Measurements from ENCODE around the gene MPV17L2. TPM values are rescaled to one million over a fixed set of nuclear protein-coding genes. Genes with fewer than 3 reads are reported as not detected.

MPV17L2 gene
- polyA plus RNA-seq, 2 donors: 7.4 to 12.0 TPM

GRCh38 chr19:18197941-18198340 is 4.9 kb downstream of the MPV17L2 start:
- Histone ChIP-seq H3K4me3 (ENCODE audit: low read depth in 1 of 2, low read length in 2 of 2) (no peak overlapping the region), H3K4me1 (ENCODE audit: control insufficient read depth in 2 of 2, insufficient read depth in 2 of 2, low read length in 1 of 2) (peaks cover 7 to 11% of the 10 kb centered on the region in 2 donors), H3K27ac (ENCODE audit: low read depth in 2 of 2, low read length in 1 of 2) (peak overlapping the region in 1 of 2 donors; percentile 16), H3K9me3 (ENCODE audit: control insufficient read depth in 2 of 2, insufficient read depth in 1 of 2, low read depth in 1 of 2, low read length in 1 of 2) (no peaks in the 10 kb centered on the region), H3K36me3 (ENCODE audit: control insufficient read depth in 2 of 2, insufficient read depth in 2 of 2, low read length in 1 of 2) (peaks cover 16 to 23% of the 10 kb centered on the region in 2 donors), H3K27me3 (ENCODE audit: control insufficient read depth in 1 of 2, insufficient read depth in 2 of 2, low read length in 2 of 2) (no peaks in the 10 kb centered on the region)
- WGBS, 2 donors: 64 to 69% methylated on average over 6 of the region's 6 CpGs

- H3K9me3 ChIP-seq (ENCODE audit: control insufficient read depth in 2 of 2, insufficient read depth in 1 of 2, low read depth in 1 of 2, low read length in 1 of 2): no peaks in the 10 kb centered on the region
- H3K27ac ChIP-seq (ENCODE audit: low read depth in 2 of 2, low read length in 1 of 2): no peak overlapping the region
- no peaks in the 10 kb centered on the region for H3K27me3 ChIP-seq (ENCODE audit: control insufficient read depth in 1 of 2, insufficient read depth in 2 of 2, low read length in 2 of 2)
- peaks cover 7 to 16% of the 10 kb centered on the region in 2 donors for H3K4me1 ChIP-seq (ENCODE audit: control insufficient read depth in 2 of 2, insufficient read depth in 2 of 2, low read length in 1 of 2)
- no peak overlapping the region for H3K4me3 ChIP-seq (ENCODE audit: low read depth in 1 of 2, low read length in 2 of 2)
- WGBS, 2 donors: 91 to 94% methylated on average over 6 of the region's 6 CpGs
- peaks cover 16 to 23% of the 10 kb centered on the region in 2 donors for H3K36me3 ChIP-seq (ENCODE audit: control insufficient read depth in 2 of 2, insufficient read depth in 2 of 2, low read length in 1 of 2)
These were observed 5.4 kb downstream of the MPV17L2 start for GRCh38 chr19:18198374-18198773.

- H3K4me3 ChIP-seq (ENCODE audit: low read depth in 1 of 2, low read length in 2 of 2): no peak overlapping the region
These were observed 9.4 kb downstream of the MPV17L2 start for GRCh38 chr19:18202397-18202777.

GRCh38 chr19:18202778-18203407 is 9.9 kb downstream of the MPV17L2 start:
- H3K4me1 ChIP-seq (ENCODE audit: control insufficient read depth in 2 of 2, insufficient read depth in 2 of 2, low read length in 1 of 2): peaks cover 4 to 6% of the 10 kb centered on the region in 2 donors
- H3K4me3 ChIP-seq (ENCODE audit: low read depth in 1 of 2, low read length in 2 of 2): peak overlapping the region; percentile 65 to 67
- H3K27ac ChIP-seq (ENCODE audit: low read depth in 2 of 2, low read length in 1 of 2): no peak overlapping the region
- H3K36me3 ChIP-seq (ENCODE audit: control insufficient read depth in 2 of 2, insufficient read depth in 2 of 2, low read length in 1 of 2): peaks cover 9 to 12% of the 10 kb centered on the region in 2 donors
- no peaks in the 10 kb centered on the region for H3K9me3 ChIP-seq (ENCODE audit: control insufficient read depth in 2 of 2, insufficient read depth in 1 of 2, low read depth in 1 of 2, low read length in 1 of 2)
- H3K27me3 ChIP-seq (ENCODE audit: control insufficient read depth in 1 of 2, insufficient read depth in 2 of 2, low read length in 2 of 2): no peaks in the 10 kb centered on the region
- 4% methylated on average over 29 to 32 of the region's 32 CpGs for WGBS, 2 donors

More at GRCh38 chr19:18202397-18202777, 9.4 kb downstream of the MPV17L2 start:
- Histone ChIP-seq H3K27me3 (ENCODE audit: control insufficient read depth in 1 of 2, insufficient read depth in 2 of 2, low read length in 2 of 2) (no peaks in the 10 kb centered on the region), H3K9me3 (ENCODE audit: control insufficient read depth in 2 of 2, insufficient read depth in 1 of 2, low read depth in 1 of 2, low read length in 1 of 2) (no peaks in the 10 kb centered on the region), H3K36me3 (ENCODE audit: control insufficient read depth in 2 of 2, insufficient read depth in 2 of 2, low read length in 1 of 2) (peaks cover 9 to 16% of the 10 kb centered on the region in 2 donors), H3K4me1 (ENCODE audit: control insufficient read depth in 2 of 2, insufficient read depth in 2 of 2, low read length in 1 of 2) (peaks cover 4 to 6% of the 10 kb centered on the region in 2 donors), H3K27ac (ENCODE audit: low read depth in 2 of 2, low read length in 1 of 2) (no peak overlapping the region)
- 84% methylated on average over 24 of the region's 24 CpGs for WGBS, 2 donors

- no peaks in the 10 kb centered on the region for H3K9me3 ChIP-seq (ENCODE audit: control insufficient read depth in 2 of 2, insufficient read depth in 1 of 2, low read depth in 1 of 2, low read length in 1 of 2)
- WGBS, 2 donors: 1% methylated on average over 32 to 38 of the region's 38 CpGs
- peak overlapping the region; percentile 65 to 67 for H3K4me3 ChIP-seq (ENCODE audit: low read depth in 1 of 2, low read length in 2 of 2)
- no peaks in the 10 kb centered on the region for H3K27me3 ChIP-seq (ENCODE audit: control insufficient read depth in 1 of 2, insufficient read depth in 2 of 2, low read length in 2 of 2)
- H3K4me1 ChIP-seq (ENCODE audit: control insufficient read depth in 2 of 2, insufficient read depth in 2 of 2, low read length in 1 of 2): peaks cover 4 to 6% of the 10 kb centered on the region in 2 donors
- peaks cover 4 to 7% of the 10 kb centered on the region in 2 donors for H3K36me3 ChIP-seq (ENCODE audit: control insufficient read depth in 2 of 2, insufficient read depth in 2 of 2, low read length in 1 of 2)
- H3K27ac ChIP-seq (ENCODE audit: low read depth in 2 of 2, low read length in 1 of 2): peak overlapping the region; percentile 50 to 85
These were observed 10.4 kb downstream of the MPV17L2 start for GRCh38 chr19:18203408-18203862.

GRCh38 chr19:18203863-18204393 is 10.9 kb downstream of the MPV17L2 start, which contains the start of gene RAB3A:
TSS of gene RAB3A (minus strand) at chr19:18204042. CDS start at chr19:18202740, 1,302 bp downstream.
- H3K4me3 ChIP-seq (ENCODE audit: low read depth in 1 of 2, low read length in 2 of 2): peak within 1 kb of the TSS; percentile 65 to 67
- H3K4me1 ChIP-seq (ENCODE audit: control insufficient read depth in 2 of 2, insufficient read depth in 2 of 2, low read length in 1 of 2): peaks cover 4 to 6% of the 10 kb centered on the region in 2 donors
- H3K27ac ChIP-seq (ENCODE audit: low read depth in 2 of 2, low read length in 1 of 2): peak within 1 kb of the TSS; percentile 82 to 95
- H3K9me3 ChIP-seq (ENCODE audit: control insufficient read depth in 2 of 2, insufficient read depth in 1 of 2, low read depth in 1 of 2, low read length in 1 of 2): no peaks in the 10 kb centered on the region
- peaks cover 0 to 4% of the 10 kb centered on the region in 2 donors for H3K36me3 ChIP-seq (ENCODE audit: control insufficient read depth in 2 of 2, insufficient read depth in 2 of 2, low read length in 1 of 2)
- H3K27me3 ChIP-seq (ENCODE audit: control insufficient read depth in 1 of 2, insufficient read depth in 2 of 2, low read length in 2 of 2): no peaks in the 10 kb centered on the region
- WGBS, 2 donors: 0% methylated on average over 50 of the region's 50 CpGs

- 0 to 1% methylated on average over 21 to 22 of the region's 22 CpGs for WGBS, 2 donors
These were observed 11.6 kb downstream of the MPV17L2 start for GRCh38 chr19:18204394-18205199.

GRCh38 chr19:18205200-18205892 is 12.3 kb downstream of the MPV17L2 start:
- Histone ChIP-seq H3K36me3 (ENCODE audit: control insufficient read depth in 2 of 2, insufficient read depth in 2 of 2, low read length in 1 of 2) (peaks cover 0 to 4% of the 10 kb centered on the region in 2 donors), H3K27ac (ENCODE audit: low read depth in 2 of 2, low read length in 1 of 2) (peak overlapping the region; percentile 82 to 95)

More at GRCh38 chr19:18204394-18205199, 11.6 kb downstream of the MPV17L2 start:
- peak overlapping the region; percentile 82 to 95 for H3K27ac ChIP-seq (ENCODE audit: low read depth in 2 of 2, low read length in 1 of 2)
- H3K4me1 ChIP-seq (ENCODE audit: control insufficient read depth in 2 of 2, insufficient read depth in 2 of 2, low read length in 1 of 2): peaks cover 4 to 6% of the 10 kb centered on the region in 2 donors
- peaks cover 0 to 4% of the 10 kb centered on the region in 2 donors for H3K36me3 ChIP-seq (ENCODE audit: control insufficient read depth in 2 of 2, insufficient read depth in 2 of 2, low read length in 1 of 2)
- no peaks in the 10 kb centered on the region for H3K9me3 ChIP-seq (ENCODE audit: control insufficient read depth in 2 of 2, insufficient read depth in 1 of 2, low read depth in 1 of 2, low read length in 1 of 2)
- H3K4me3 ChIP-seq (ENCODE audit: low read depth in 1 of 2, low read length in 2 of 2): peak overlapping the region; percentile 29 to 63
- no peaks in the 10 kb centered on the region for H3K27me3 ChIP-seq (ENCODE audit: control insufficient read depth in 1 of 2, insufficient read depth in 2 of 2, low read length in 2 of 2)

GRCh38 chr19:18206018-18206417 is 13.0 kb downstream of the MPV17L2 start:
- Histone ChIP-seq H3K36me3 (ENCODE audit: control insufficient read depth in 2 of 2, insufficient read depth in 2 of 2, low read length in 1 of 2) (peaks cover 0 to 4% of the 10 kb centered on the region in 2 donors), H3K27me3 (ENCODE audit: control insufficient read depth in 1 of 2, insufficient read depth in 2 of 2, low read length in 2 of 2) (no peaks in the 10 kb centered on the region), H3K27ac (ENCODE audit: low read depth in 2 of 2, low read length in 1 of 2) (peak overlapping the region; percentile 82 to 95), H3K9me3 (ENCODE audit: control insufficient read depth in 2 of 2, insufficient read depth in 1 of 2, low read depth in 1 of 2, low read length in 1 of 2) (no peaks in the 10 kb centered on the region), H3K4me1 (ENCODE audit: control insufficient read depth in 2 of 2, insufficient read depth in 2 of 2, low read length in 1 of 2) (peaks cover 4 to 6% of the 10 kb centered on the region in 2 donors), H3K4me3 (ENCODE audit: low read depth in 1 of 2, low read length in 2 of 2) (no peak overlapping the region)
- WGBS, 2 donors: 84 to 88% methylated on average over 12 of the region's 12 CpGs

More at GRCh38 chr19:18205200-18205892, 12.3 kb downstream of the MPV17L2 start:
- peak overlapping the region; percentile 29 to 63 for H3K4me3 ChIP-seq (ENCODE audit: low read depth in 1 of 2, low read length in 2 of 2)
- peaks cover 4 to 6% of the 10 kb centered on the region in 2 donors for H3K4me1 ChIP-seq (ENCODE audit: control insufficient read depth in 2 of 2, insufficient read depth in 2 of 2, low read length in 1 of 2)
- WGBS, 2 donors: 16 to 25% methylated on average over 36 of the region's 36 CpGs
- no peaks in the 10 kb centered on the region for H3K27me3 ChIP-seq (ENCODE audit: control insufficient read depth in 1 of 2, insufficient read depth in 2 of 2, low read length in 2 of 2)
- H3K9me3 ChIP-seq (ENCODE audit: control insufficient read depth in 2 of 2, insufficient read depth in 1 of 2, low read depth in 1 of 2, low read length in 1 of 2): no peaks in the 10 kb centered on the region
